Measurements from ENCODE around the gene SULT1A2. TPM values are rescaled to one million over a fixed set of nuclear protein-coding genes. Genes with fewer than 3 reads are reported as not detected.
"Not testable (repeated sequence)": the region's sequence is repeated elsewhere in the genome, so short reads cannot be mapped to it uniquely, and the experiment has no call there.

The SULT1A2 gene
- total RNA-seq, 1 donor from 2014 or later = not detected

- Histone ChIP-seq H3K27me3 (no peaks in the 10 kb centered on the region), H3K4me1 (peaks cover 8% of the 10 kb centered on the region), H3K9me3 (no peaks in the 10 kb centered on the region), H3K36me3 (no peaks in the 10 kb centered on the region), H3K27ac (no peak overlapping the region), H3K4me3 (no peak overlapping the region)
- TF ChIP-seq CTCF (IDR thresholded peaks at IDR 0.05) (peak in 1 of 3 experiments; percentile 30), POLR2A (IDR thresholded peaks at IDR 0.05) (no peak), POLR2AphosphoS5 (IDR thresholded peaks at IDR 0.05; ENCODE audit: insufficient read depth in 1 of 2, low read depth in 1 of 2) (no peak)
- no peak for DNase-seq (ENCODE audit: extremely low spot score in 2 of 2)
- intact Hi-C loops (cut with DNase I) = no loop called here
Measured at GRCh38 chr16:28549301-28549899, 47.5 kb downstream of the SULT1A2 start.

GRCh38 chr16:28548306-28548802 lies 48.5 kb downstream of the SULT1A2 start:
- no peaks in the 10 kb centered on the region for H3K9me3 ChIP-seq
- intact Hi-C loops (cut with DNase I) = no loop called here
- no peaks in the 10 kb centered on the region for H3K36me3 ChIP-seq
- H3K4me3 ChIP-seq = no peak overlapping the region
- no peaks in the 10 kb centered on the region for H3K27me3 ChIP-seq
- no peak overlapping the region for H3K27ac ChIP-seq
- DNase-seq (ENCODE audit: extremely low spot score in 2 of 2) = no peak
- H3K4me1 ChIP-seq = peaks cover 5% of the 10 kb centered on the region
- TF ChIP-seq POLR2A (IDR thresholded peaks at IDR 0.05) = no peak
- TF ChIP-seq POLR2AphosphoS5 (IDR thresholded peaks at IDR 0.05; ENCODE audit: insufficient read depth in 1 of 2, low read depth in 1 of 2) = no peak
- no peak for TF ChIP-seq CTCF (IDR thresholded peaks at IDR 0.05)

GRCh38 chr16:28546626-28547025 lies 50.2 kb downstream of the SULT1A2 start:
- Histone ChIP-seq H3K4me3 (no peak overlapping the region), H3K36me3 (no peaks in the 10 kb centered on the region), H3K27me3 (no peaks in the 10 kb centered on the region), H3K27ac (no peak overlapping the region), H3K4me1 (no peaks in the 10 kb centered on the region), H3K9me3 (no peaks in the 10 kb centered on the region)
- intact Hi-C loops (cut with DNase I) = no loop called here
- TF ChIP-seq POLR2AphosphoS5 (IDR thresholded peaks at IDR 0.05; ENCODE audit: insufficient read depth in 1 of 2, low read depth in 1 of 2) (no peak), POLR2A (IDR thresholded peaks at IDR 0.05) (no peak), CTCF (IDR thresholded peaks at IDR 0.05) (no peak)
- no peak for DNase-seq (ENCODE audit: extremely low spot score in 2 of 2)

DNA sequence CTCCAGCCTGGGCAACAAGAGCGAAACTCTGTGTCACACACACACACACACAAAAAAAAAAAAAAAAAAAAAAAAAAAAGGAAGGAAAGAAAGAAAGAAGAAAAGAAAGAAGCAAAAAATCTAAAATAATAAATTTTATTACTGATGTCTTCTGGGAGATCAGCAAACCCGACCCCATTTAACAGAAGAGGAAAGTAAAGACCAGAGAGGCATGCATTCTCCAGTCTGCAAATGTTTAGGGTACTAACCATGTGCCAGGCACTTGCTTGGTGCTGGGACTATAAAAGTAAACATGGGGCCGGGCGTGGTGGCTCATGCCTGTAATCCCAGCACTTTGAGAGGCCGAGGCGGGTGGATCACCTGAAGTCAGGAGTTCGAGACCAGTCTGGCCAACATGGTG lies 50.9 kb downstream of the SULT1A2 start:
- H3K9me3 ChIP-seq; DNase-seq (ENCODE audit: extremely low spot score in 2 of 2); H3K4me1 ChIP-seq; H3K4me3 ChIP-seq; H3K27me3 ChIP-seq; intact Hi-C loops (cut with DNase I); H3K36me3 ChIP-seq; H3K27ac ChIP-seq: not testable (repeated sequence)

GRCh38 chr16:28544998-28545397 lies 51.9 kb downstream of the SULT1A2 start:
- intact Hi-C loops (cut with DNase I) = no loop called here
- no peaks in the 10 kb centered on the region for H3K9me3 ChIP-seq
- no peak overlapping the region for H3K4me3 ChIP-seq
- DNase-seq (ENCODE audit: extremely low spot score in 2 of 2) = no peak
- TF ChIP-seq CTCF (IDR thresholded peaks at IDR 0.05) (no peak), POLR2AphosphoS5 (IDR thresholded peaks at IDR 0.05; ENCODE audit: insufficient read depth in 1 of 2, low read depth in 1 of 2) (no peak), POLR2A (IDR thresholded peaks at IDR 0.05) (no peak)
- H3K4me1 ChIP-seq = no peaks in the 10 kb centered on the region
- H3K27me3 ChIP-seq = no peaks in the 10 kb centered on the region
- H3K36me3 ChIP-seq = no peaks in the 10 kb centered on the region
- no peak overlapping the region for H3K27ac ChIP-seq

All from vagina (tissue), 2 donors.